HG02588 (cell line): ENCODE data around the gene ADGRL1.

ENCODE experiments used
- ATAC-seq: cut with Tn5 transposase; IDR thresholded peaks from one replicate; pipeline ENCODE4 v1.9.1; 2021; ENCODE audit warnings: mild to moderate bottlenecking, moderate library complexity; ENCODE audit not compliant: unreplicated experiment

ADGRL1 gene

DNA sequence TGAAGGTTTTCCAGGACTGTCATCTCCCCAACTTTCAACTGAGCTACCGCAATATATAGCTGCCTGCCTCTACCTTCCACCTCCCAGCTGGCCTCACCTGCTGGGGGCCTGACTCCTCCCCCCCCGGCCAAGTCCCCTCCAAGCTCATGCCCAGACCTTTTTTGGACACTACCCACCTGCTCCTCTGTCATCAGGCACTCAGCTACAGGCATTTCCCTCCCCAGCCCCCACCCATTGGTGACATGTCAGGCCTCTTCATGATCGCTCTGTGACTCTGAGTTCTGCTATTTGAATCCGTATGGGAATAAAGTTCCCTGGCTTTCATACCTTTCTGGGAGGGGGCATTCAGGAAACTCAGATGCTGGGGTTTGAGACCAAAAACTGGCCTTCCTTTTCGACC, 90.2 kb downstream of the ADGRL1 start:
- no peak for ATAC-seq

DNA sequence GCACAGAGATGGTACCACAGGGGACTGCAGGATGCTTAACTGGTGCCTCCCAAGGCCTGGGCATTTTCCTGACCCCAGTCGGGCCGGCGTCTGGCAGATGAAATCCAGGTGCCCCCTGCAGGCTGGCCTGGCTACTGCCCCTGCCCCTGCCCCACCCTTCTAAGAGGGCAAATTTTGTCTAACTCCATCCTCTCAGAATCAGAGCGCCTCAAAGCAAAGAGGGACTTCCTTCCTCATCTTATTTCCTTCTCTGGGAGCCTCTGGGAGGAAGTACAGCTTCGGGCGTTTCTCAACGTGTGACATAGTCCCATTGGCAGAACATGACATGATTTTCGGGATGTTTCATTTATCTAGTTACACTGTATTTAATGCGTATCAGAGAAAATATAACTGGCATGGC, 91.1 kb downstream of the ADGRL1 start:
- ATAC-seq, result no peak

GRCh38 chr19:14114439-14114838, 91.5 kb downstream of the ADGRL1 start:
- ATAC-seq, result no peak

DNA sequence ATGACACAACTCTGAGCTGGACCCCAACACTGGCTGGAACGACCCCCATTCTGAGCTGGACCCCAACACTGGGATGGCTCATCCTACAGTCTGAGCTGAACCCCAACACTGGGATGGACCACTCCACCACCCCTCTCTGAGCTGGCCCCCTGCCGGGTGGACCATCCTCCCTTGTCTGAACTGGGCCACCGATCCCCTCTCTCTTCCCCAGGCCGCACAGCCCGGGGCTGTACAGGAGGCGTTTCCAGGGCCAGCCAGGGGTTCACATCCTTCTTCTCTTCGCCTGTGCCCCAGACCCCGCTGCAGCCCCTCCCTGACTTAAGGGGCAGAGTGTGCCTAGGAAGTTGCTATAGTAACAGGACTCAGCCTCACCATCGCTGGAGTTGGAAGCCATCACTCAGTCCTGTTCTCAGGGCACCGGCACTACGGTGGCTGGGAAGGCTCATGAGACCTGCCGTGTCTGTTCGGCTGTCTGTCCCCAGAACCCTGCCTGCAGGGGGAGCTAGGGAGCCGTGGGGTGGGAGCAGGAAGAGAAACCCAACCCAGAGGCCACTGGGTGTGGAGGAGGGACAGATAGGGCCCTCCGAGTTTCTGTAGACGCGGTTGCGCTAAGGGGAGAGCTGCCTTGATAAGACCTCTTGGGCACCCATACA, 92.1 kb downstream of the ADGRL1 start:
- ATAC-seq, result no peak

GRCh38 chr19:14112809-14113385, 93.1 kb downstream of the ADGRL1 start:
- ATAC-seq, result no peak

- ATAC-seq, result no peak
These were observed 93.7 kb downstream of the ADGRL1 start for GRCh38 chr19:14112051-14112808.

- ATAC-seq, result no peak
These were observed 94.5 kb downstream of the ADGRL1 start for GRCh38 chr19:14111486-14111885.

DNA sequence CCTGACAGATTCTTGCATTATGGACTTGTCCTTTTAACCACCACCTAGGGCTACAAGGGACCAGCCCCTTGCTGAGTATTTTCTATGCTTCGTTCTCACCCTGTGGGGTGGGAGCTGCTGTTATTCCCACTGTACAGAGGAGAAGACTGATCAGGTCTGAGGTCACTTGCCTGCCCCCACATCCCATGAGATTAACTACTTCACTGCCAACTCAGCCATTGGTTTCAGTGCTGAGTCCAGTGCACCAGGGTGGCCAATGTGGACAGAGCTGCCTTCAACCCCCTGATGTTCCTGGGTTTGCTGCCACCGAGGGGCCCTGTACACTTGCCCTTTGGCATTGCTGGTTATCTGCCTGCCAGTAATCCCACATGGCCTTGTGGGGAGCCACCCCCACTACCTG, 95.3 kb downstream of the ADGRL1 start:
- ATAC-seq, result no peak

DNA sequence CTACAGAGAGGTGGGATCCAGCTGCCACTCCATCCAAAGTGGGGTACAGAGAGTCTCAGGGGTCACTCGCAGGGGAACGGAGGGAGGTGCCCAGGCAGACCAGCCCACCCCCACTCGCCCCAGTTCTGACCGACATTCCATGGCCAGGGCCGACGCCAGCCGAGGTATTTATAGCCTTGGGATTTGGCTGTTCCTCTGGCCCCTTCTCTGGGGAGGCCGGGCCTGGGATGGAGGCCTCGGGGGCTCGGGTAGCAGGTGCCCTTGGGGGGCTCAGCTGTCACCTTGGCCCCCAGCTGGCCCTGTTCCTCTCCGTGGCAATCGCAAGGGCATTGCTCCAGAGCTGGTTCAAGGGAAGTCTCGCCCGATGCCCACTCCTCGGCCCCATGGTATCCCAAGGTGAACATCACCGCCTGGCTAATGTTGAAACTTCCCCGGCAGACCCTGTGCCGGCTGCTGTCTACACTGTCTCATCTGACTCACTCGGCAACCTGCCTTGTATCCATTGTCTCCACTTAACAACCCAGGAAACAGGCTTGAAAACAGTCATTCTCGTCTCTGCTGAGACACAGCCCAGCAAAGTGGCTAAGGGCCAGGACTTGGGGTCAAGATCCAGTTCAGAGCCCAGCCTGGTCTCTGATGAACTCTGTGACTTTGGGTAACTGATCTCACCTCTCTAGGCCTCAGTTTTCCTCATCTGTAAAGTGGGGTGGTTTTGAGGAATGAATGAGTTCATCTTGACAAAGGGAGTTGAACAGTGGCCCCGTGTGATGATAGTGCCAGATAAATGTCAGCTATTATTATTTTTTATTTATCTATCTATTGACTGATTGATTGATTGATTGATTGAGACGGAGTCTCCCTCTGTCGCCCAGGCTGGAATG, 98.1 kb downstream of the ADGRL1 start:
- no peak for ATAC-seq

DNA sequence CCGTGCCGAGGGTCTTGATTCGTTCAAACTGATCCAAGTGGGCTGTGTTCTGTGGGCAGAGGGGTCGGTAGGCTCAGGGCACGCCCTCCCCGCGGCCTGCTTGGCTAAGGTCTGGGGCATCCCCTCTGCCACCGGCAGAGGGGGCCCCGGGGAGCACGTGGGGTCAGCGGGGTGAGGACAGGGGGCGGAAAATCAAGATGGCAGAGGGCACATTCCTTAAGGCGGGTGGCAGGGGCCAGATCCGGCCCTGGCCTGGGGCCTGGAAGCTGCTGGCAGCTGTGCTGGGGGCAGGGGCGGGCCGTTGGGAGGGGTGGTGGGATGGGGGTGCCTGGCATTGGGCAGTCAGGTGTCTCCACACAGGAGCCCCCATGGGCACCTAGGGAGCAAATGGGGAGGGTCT, 99.1 kb downstream of the ADGRL1 start:
- no peak for ATAC-seq

- ATAC-seq, result no peak
These were observed 100.3 kb downstream of the ADGRL1 start for GRCh38 chr19:14105680-14106079.

GRCh38 chr19:14103310-14103709, 102.7 kb downstream of the ADGRL1 start:
- ATAC-seq, result no peak

- ATAC-seq, result no peak
These were observed 103.2 kb downstream of the ADGRL1 start for GRCh38 chr19:14102756-14103155.

DNA sequence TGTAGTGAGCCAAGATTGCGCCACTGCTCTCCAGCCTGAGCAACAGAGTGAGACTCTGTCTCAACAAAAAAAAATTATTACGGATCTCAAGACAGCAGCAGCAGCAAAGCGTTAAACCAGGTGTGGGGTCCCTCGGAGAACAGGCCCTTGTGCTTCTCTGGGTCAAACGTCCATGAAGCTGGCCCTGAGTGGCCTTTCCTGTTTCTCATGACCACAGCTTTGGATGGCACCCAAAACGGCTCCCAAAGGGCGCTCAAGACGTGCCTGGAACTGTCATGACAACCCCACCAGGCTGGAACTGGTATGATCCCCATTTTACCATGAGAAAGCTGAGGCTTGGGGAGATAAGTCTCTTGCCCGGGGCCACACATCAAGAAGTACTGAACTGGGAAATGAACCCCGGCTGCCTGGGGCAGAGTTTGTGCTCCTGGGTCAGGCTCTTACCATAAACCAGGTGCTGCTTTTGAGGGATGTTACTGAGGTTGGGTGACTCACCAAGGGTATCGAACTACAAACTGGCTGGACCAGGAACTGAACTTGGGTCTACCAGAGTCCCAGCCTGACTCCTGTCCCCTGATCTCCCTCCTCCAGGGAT, 103.8 kb downstream of the ADGRL1 start:
- no peak for ATAC-seq

GRCh38 chr19:14101003-14101545, 104.9 kb downstream of the ADGRL1 start:
- ATAC-seq, result no peak
